OCI-LY7 (cell line): ENCODE measurements around the gene NKPD1. TPM values are rescaled to one million over a fixed set of nuclear protein-coding genes. Genes with fewer than 3 reads are reported as not detected.

Experiments
- BruUV-seq: library from RNA; stranded (reverse); fragments of 400-500 nt; replicated peaks from 2 replicates; lab custom pipeline; 2021; lab: Mats Ljungman, UMichigan
- CTCF ChIA-PET: fragments of 300-600 bp; sonication (Branson Sonifier 250); formaldehyde crosslinking; loops from one replicate; lab custom pipeline; 2022; ENCODE audit warnings: antibody characterized with exemption; ENCODE audit not compliant: unreplicated experiment; lab: Charles Lee
- POLR2A ChIA-PET: fragments of 300-600 bp; sonication (Branson Sonifier 250); formaldehyde crosslinking; loops from one replicate; lab custom pipeline; 2022; ENCODE audit warnings: antibody characterized with exemption; lab: Charles Lee
- DNase-seq: peaks from one replicate; pipeline ENCODE4 v3.0.0-alpha.2; 2015; ENCODE audit warnings: low spot score
- H2AFZ ChIP-seq: fragments of 200-600 bp; sonication (generic), shearing (Covaris generic); 2 replicates; pipeline ENCODE4 v1.6.1; 2014; ENCODE audit warnings: mild to moderate bottlenecking, antibody characterized with exemption, low read length, moderate library complexity
- H3K27ac ChIP-seq: fragments of 200-600 bp; sonication (generic); 2 replicates; pipeline ENCODE4 v1.5.1; 2014; ENCODE audit warnings: mixed run types, low read depth, mild to moderate bottlenecking, moderate library complexity, low read length, inconsistent platforms; ENCODE audit not compliant: poor library complexity, severe bottlenecking
- H3K36me3 ChIP-seq: fragments of 200-600 bp; sonication (generic); 2 replicates; pipeline ENCODE4 v1.6.1; 2014; ENCODE audit warnings: mild to moderate bottlenecking, antibody characterized with exemption, low read length, moderate library complexity, mixed read lengths; ENCODE audit not compliant: insufficient read depth
- H3K4me1 ChIP-seq: fragments of 200-600 bp; sonication (generic); 2 replicates; pipeline ENCODE4 v1.5.1; 2014; ENCODE audit warnings: mild to moderate bottlenecking, low read length; ENCODE audit not compliant: insufficient read depth, poor library complexity, severe bottlenecking
- H3K4me2 ChIP-seq: fragments of 200-600 bp; sonication (generic); 2 replicates; pipeline ENCODE4 v1.6.1; 2014; ENCODE audit warnings: mild to moderate bottlenecking, low read length
- H3K4me3 ChIP-seq: fragments of 200-600 bp; sonication (generic); 2 replicates; pipeline ENCODE4 v1.5.1; 2014; ENCODE audit warnings: mild to moderate bottlenecking, low read depth, low read length; ENCODE audit not compliant: poor library complexity, severe bottlenecking
- H3K79me2 ChIP-seq: fragments of 200-600 bp; sonication (generic); 2 replicates; pipeline ENCODE4 v1.6.1; 2016; ENCODE audit warnings: low read depth, mild to moderate bottlenecking, low read length, moderate library complexity, mixed read lengths; ENCODE audit not compliant: insufficient read depth
- H3K9me2 ChIP-seq: fragments of 200-600 bp; sonication (generic); 2 replicates; pipeline ENCODE4 v1.6.1; 2016; ENCODE audit warnings: mild to moderate bottlenecking, low read length, mixed read lengths; ENCODE audit not compliant: insufficient read depth
- H3K9me3 ChIP-seq: fragments of 200-600 bp; sonication (generic); 2 replicates; pipeline ENCODE4 v1.6.1; 2014; ENCODE audit warnings: mild to moderate bottlenecking, mixed run types, low read length, mixed read lengths
- H4K20me1 ChIP-seq: fragments of 200-600 bp; sonication (generic); 2 replicates; pipeline ENCODE4 v1.6.1; 2014; ENCODE audit warnings: mild to moderate bottlenecking, antibody characterized with exemption, low read length, moderate library complexity, mixed read lengths; ENCODE audit not compliant: insufficient read depth
- CTCF ChIP-seq: fragments of 200-600 bp; sonication (generic); conservative IDR thresholded peaks from 2 replicates; pipeline ENCODE4 v1.5.1; 2014; ENCODE audit warnings: mild to moderate bottlenecking, antibody characterized with exemption, low read length, moderate library complexity, mixed read lengths
- EZH2phosphoT487 ChIP-seq: fragments of 200-600 bp; sonication (generic); IDR thresholded peaks from 2 replicates; pipeline ENCODE4 v1.6.1; 2018; ENCODE audit warnings: low read depth, borderline replicate concordance, mild to moderate bottlenecking, mixed run types, antibody characterized with exemption, low read length, moderate library complexity, mixed read lengths
- intact Hi-C: fragments of 100-400 bp; cut with micrococcal nuclease; formaldehyde crosslinking; loops from one replicate; pipeline ENCODE4 v1.10.0; 2022; ENCODE audit not compliant: unreplicated experiment
- total RNA-seq, 2 experiments: library from RNA; depleted of rRNA in 1 of 2; stranded (reverse); fragments of >200 nt in 1 of 2; shearing (Covaris generic) in 1 of 2; gene quantifications; 2 replicates each; pipeline ENCODE4 v1.2.3, GENCODE V29; 2014 to 2022

Gene NKPD1
- total RNA-seq, 2 experiments from 2014 or later = 0.50 to 1.0 TPM

GRCh38 chr19:45125975-45126493 lies 34.7 kb downstream of the NKPD1 start:
- BruUV-seq = no TSS peak

GRCh38 chr19:45125360-45125759 lies 35.4 kb downstream of the NKPD1 start:
- H3K36me3 ChIP-seq = 0 out of 2 replicates have a peak, but pooled peaks cover 3% of the 10 kb centered on the region
- no peak for TF ChIP-seq EZH2phosphoT487
- no peak for TF ChIP-seq CTCF
- no TSS peak for BruUV-seq
- no peaks in the 10 kb centered on the region for H3K9me3 ChIP-seq
- intact Hi-C loops = no loop called here
- CTCF ChIA-PET = interaction anchor here (1.9 kb wide), 1 partner anchor 11 kb away, joined by 8 read pairs; no protein-coding TSS in a partner anchor
- peaks cover 4% of the 10 kb centered on the region; the same call in 1 of the 2 replicates for H4K20me1 ChIP-seq
- no peak overlapping the region for H3K4me2 ChIP-seq
- H3K79me2 ChIP-seq = peaks cover 19% of the 10 kb centered on the region; the same call in 1 of the 2 replicates
- DNase-seq = no peak
- H3K9me2 ChIP-seq = no peaks in the 10 kb centered on the region
- POLR2A ChIA-PET = interaction anchor here (0.9 kb wide), 1 partner anchor 74 kb away, joined by 3 read pairs; no protein-coding TSS in a partner anchor
- peaks cover 43% of the 10 kb centered on the region for H3K4me1 ChIP-seq
- no peak overlapping the region for H3K4me3 ChIP-seq
- no peak overlapping the region for H3K27ac ChIP-seq
- no peak overlapping the region for H2AFZ ChIP-seq

More at GRCh38 chr19:45125975-45126493, 34.7 kb downstream of the NKPD1 start:
- Histone ChIP-seq H3K9me2 (no peaks in the 10 kb centered on the region), H2AFZ (no peak overlapping the region), H3K4me2 (peak overlapping the region; percentile 36; the same call in 1 of the 2 replicates), H3K79me2 (peaks cover 19% of the 10 kb centered on the region; the same call in 1 of the 2 replicates), H3K27ac (no peak overlapping the region), H3K4me1 (peaks cover 45% of the 10 kb centered on the region), H4K20me1 (peaks cover 4% of the 10 kb centered on the region; the same call in 1 of the 2 replicates), H3K36me3 (0 out of 2 replicates have a peak, but pooled peaks cover 3% of the 10 kb centered on the region), H3K4me3 (no peak overlapping the region), H3K9me3 (no peaks in the 10 kb centered on the region)
- ChIA-PET CTCF (interaction anchor here (1.9 kb wide), 1 partner anchor 11 kb away, joined by 8 read pairs; no protein-coding TSS in a partner anchor), POLR2A (interaction anchor here (0.9 kb wide), 1 partner anchor 74 kb away, joined by 3 read pairs; no protein-coding TSS in a partner anchor)
- intact Hi-C loops = loop anchor here (1.0 kb wide), 1 partner anchor 46 kb away; no protein-coding TSS in a partner anchor
- peak; percentile 74 for DNase-seq
- TF ChIP-seq CTCF (peak; percentile 85), EZH2phosphoT487 (no peak)

- Histone ChIP-seq H3K4me3 (no peak overlapping the region), H3K79me2 (peaks cover 26% of the 10 kb centered on the region; the same call in 1 of the 2 replicates), H2AFZ (no peak overlapping the region), H4K20me1 (peaks cover 4% of the 10 kb centered on the region; the same call in 1 of the 2 replicates), H3K4me1 (peaks cover 44% of the 10 kb centered on the region), H3K9me3 (no peaks in the 10 kb centered on the region), H3K9me2 (no peaks in the 10 kb centered on the region), H3K27ac (no peak overlapping the region), H3K4me2 (no peak overlapping the region), H3K36me3 (peaks cover 8% of the 10 kb centered on the region)
- BruUV-seq = no TSS peak
- TF ChIP-seq EZH2phosphoT487 (no peak), CTCF (no peak)
- ChIA-PET CTCF (no interaction called here), POLR2A (interaction anchor here (0.6 kb wide), 1 partner anchor 352 kb away, joined by 4 read pairs; no protein-coding TSS in a partner anchor)
- DNase-seq = no peak
- intact Hi-C loops = no loop called here
These were observed 36.8 kb downstream of the NKPD1 start for GRCh38 chr19:45124021-45124420.
